Skeletal muscle satellite cell (primary cell): Measurements from ENCODE around the gene VOPP1.
A peak's percentile ranks its signal among the peaks of the same experiment; 100 is the strongest.

Source experiments
- H3K27me3 ChIP-seq: 2 replicates; pipeline ENCODE4 v1.7.0; 2013; ENCODE audit warnings: low read length; ENCODE audit not compliant: control insufficient read depth, insufficient read depth
- H3K36me3 ChIP-seq: 2 replicates; pipeline ENCODE4 v1.7.0; 2013; ENCODE audit warnings: mild to moderate bottlenecking, control low read depth, low read length; ENCODE audit not compliant: insufficient read depth
- H3K4me1 ChIP-seq: 2 replicates; pipeline ENCODE4 v1.7.0; 2013; ENCODE audit warnings: low read length; ENCODE audit not compliant: control insufficient read depth, insufficient read depth
- H3K4me2 ChIP-seq: 2 replicates; pipeline ENCODE4 v1.7.0; 2013; ENCODE audit warnings: mild to moderate bottlenecking, low read length
- H3K4me3 ChIP-seq: 2 replicates; pipeline ENCODE4 v1.7.0; 2013; ENCODE audit warnings: low read length
- H3K9ac ChIP-seq: 2 replicates; pipeline ENCODE4 v1.7.0; 2013; ENCODE audit warnings: mild to moderate bottlenecking, low read depth, low read length, moderate library complexity
- H3K9me3 ChIP-seq: replicated peaks from 2 replicates; pipeline ENCODE4 v1.7.0; 2013; ENCODE audit warnings: mild to moderate bottlenecking, control low read depth, low read length

The VOPP1 gene

DNA sequence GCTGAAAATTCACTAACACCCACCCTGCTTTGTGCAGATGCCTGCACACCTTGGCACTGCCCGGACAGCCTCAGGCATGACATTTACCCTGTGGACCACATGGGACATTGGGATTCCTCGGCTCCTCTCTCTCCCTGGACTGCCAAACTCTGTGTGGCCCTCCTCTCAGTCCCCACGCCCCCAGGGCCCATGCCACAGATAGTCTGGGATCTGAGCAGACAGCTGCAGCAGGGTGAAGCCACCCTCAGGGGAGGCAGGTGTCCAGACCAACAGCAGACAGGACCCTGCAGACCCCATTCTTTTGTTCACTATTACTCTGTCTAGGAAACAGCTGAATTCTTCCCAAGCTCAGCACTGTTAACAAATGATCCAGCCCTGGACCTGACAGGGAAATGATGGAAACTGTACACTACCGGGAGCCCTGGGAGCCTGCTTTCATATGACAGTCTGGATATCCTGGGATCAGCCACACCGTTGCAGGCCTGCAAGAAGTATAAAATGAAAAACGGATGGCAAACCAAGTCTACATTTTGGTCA, 83.4 kb downstream of the VOPP1 start:
- no peak overlapping the region for H3K4me3 ChIP-seq
- H3K4me1 ChIP-seq, result peaks cover 6% of the 10 kb centered on the region
- no peak overlapping the region for H3K4me2 ChIP-seq
- H3K27me3 ChIP-seq, result no peaks in the 10 kb centered on the region
- H3K36me3 ChIP-seq, result peaks cover 37% of the 10 kb centered on the region
- H3K9me3 ChIP-seq, result no peaks in the 10 kb centered on the region
- H3K9ac ChIP-seq, result no peak overlapping the region

DNA sequence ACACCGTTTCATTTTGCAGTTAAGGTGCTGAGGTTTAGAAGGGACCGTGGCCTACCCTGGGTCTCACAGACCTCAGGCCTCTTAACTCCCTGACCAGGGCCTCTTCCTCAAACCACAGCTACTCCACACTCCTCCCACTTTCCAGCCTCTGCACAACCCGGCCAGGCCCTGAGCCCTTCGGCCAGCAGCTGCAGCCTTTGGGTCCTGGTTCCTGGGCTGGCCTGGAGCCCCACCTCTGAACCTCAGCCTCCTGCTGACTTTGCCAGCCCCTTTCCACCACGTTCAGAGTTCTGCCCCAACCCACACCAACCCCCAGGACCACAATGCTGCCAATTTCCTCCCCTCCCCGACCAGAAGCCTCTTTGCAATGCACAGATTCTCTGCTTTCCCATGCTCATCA, 84.1 kb downstream of the VOPP1 start:
- no peaks in the 10 kb centered on the region for H3K27me3 ChIP-seq
- H3K36me3 ChIP-seq, result peaks cover 37% of the 10 kb centered on the region
- H3K4me2 ChIP-seq, result no peak overlapping the region

DNA sequence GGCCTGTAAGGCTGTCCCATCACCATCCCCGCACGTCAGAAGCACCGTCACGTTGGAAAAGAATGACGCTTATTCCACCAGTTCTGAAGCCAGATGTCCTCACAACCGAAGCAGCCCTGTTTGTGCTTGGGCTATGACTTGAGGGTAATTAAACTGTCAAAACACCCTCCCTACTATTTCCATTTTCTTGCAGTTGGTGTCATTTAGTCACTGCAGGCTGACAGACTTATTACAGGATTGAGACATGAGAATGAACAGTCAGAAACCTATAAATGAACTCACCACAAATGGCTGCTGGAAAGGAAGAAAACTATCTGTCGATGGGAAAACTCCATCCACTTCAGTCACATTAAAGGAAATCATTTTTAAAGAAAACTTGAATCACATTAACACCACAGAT, 85.3 kb downstream of the VOPP1 start:
- H3K36me3 ChIP-seq, result peaks cover 37% of the 10 kb centered on the region

More for the DNA sequence above, 84.1 kb downstream of the VOPP1 start:
- Histone ChIP-seq H3K9ac (no peak overlapping the region), H3K9me3 (no peaks in the 10 kb centered on the region), H3K4me3 (no peak overlapping the region), H3K4me1 (peaks cover 2% of the 10 kb centered on the region)

DNA sequence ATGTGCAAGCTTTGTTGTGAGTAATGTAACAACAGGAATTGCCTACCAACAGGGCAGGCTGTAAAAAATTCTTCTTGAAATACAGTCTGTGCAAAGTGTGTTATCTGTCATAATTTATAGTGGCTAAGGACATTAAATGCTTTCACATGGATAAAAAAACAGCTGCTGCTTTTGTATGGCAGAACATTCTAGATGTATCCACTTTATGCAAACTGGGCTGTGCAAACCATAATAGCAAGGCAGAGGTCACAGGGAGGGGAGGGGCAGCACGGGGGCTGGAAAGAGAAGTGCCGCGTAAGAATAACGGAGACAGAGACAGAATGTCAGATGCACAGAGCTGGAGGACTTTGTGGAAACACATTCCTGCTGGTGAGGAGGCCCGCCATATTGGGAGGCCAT, 86.1 kb downstream of the VOPP1 start:
- H3K9ac ChIP-seq, result no peak overlapping the region
- no peak overlapping the region for H3K4me3 ChIP-seq
- no peaks in the 10 kb centered on the region for H3K9me3 ChIP-seq
- H3K4me1 ChIP-seq, result no peaks in the 10 kb centered on the region
- no peaks in the 10 kb centered on the region for H3K27me3 ChIP-seq
- no peak overlapping the region for H3K4me2 ChIP-seq
- peaks cover 34% of the 10 kb centered on the region for H3K36me3 ChIP-seq

More for the DNA sequence above, 85.3 kb downstream of the VOPP1 start:
- Histone ChIP-seq H3K9me3 (no peaks in the 10 kb centered on the region), H3K9ac (no peak overlapping the region), H3K4me3 (no peak overlapping the region), H3K27me3 (no peaks in the 10 kb centered on the region), H3K4me1 (no peaks in the 10 kb centered on the region), H3K4me2 (no peak overlapping the region)

DNA sequence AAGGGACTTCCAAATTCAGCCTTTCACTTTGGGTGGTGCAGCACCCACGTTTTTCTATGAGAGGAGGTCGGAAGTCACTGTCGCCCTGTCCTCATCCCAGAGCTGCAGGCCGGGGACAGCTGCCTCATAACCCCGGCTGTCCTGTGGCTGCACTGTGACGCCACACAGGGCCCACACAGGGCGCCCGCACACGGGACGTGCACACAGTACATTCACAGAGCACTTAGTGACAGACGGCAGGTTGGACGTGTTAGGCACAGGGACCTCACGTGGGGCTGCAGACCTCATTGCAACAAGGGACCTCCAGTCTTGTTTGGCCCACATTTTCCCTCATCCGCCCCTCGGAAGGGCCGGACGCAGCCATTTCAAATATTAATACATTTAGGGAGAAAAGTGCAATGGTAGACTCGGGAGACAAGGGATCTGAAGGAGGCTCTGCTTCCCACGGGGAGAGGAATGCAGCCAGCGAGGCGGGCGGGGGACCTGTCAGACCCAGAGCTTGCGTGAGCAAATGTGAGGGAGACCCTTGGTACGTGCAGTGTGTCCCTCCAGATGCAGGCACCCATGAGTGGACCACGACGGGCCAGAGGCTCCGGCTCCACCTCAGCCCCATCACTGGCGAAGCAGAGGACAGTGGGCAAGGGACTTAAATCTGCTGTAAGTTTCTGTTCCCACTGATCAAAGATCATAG, 86.7 kb downstream of the VOPP1 start:
- no peak overlapping the region for H3K4me3 ChIP-seq
- no peaks in the 10 kb centered on the region for H3K27me3 ChIP-seq
- H3K9me3 ChIP-seq, result no peaks in the 10 kb centered on the region
- H3K4me2 ChIP-seq, result no peak overlapping the region
- H3K9ac ChIP-seq, result no peak overlapping the region
- H3K36me3 ChIP-seq, result peaks cover 30% of the 10 kb centered on the region
- H3K4me1 ChIP-seq, result no peaks in the 10 kb centered on the region

DNA sequence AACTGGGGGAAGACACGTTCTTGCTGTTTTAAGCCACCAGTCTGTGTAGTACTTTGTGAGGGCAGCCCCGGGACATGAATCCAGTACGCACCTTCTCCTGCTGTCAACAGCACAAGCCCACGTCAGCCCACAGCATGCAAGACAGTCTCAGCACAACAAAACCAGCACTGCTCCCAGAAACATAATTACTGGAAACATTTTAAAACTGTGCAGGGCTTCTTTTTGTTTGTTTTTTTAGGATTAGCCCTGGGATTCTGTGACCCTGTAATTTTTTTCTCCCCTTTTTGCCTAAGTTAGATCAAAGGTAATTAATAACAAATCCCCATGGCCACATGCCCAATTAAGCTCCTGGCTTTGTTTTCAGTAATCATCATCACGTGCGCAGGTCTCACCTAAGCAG, 87.5 kb downstream of the VOPP1 start:
- Histone ChIP-seq H3K36me3 (peaks cover 28% of the 10 kb centered on the region), H3K9me3 (no peaks in the 10 kb centered on the region), H3K4me2 (no peak overlapping the region), H3K27me3 (no peaks in the 10 kb centered on the region), H3K4me1 (no peaks in the 10 kb centered on the region), H3K4me3 (no peak overlapping the region), H3K9ac (no peak overlapping the region)

DNA sequence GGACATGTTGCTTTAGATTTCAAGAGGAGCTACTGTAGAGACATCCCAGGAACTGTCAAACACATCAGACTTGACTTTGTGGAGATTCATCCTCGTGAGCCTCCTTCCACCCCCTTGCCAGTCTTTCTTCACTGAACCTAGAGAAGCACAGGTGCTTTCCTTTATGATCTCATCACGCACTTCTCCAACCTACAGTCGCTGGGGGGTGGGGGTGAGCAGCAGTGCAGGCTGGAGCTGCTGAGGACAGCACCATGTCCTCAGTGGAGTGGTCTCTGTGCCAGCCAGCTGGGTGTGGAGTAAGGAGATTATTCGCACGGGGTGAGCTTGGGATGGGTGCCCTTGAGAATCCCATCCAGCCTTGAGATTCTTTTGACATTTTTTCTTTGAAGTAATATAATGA, 88.1 kb downstream of the VOPP1 start:
- Histone ChIP-seq H3K4me1 (no peaks in the 10 kb centered on the region), H3K9me3 (no peaks in the 10 kb centered on the region), H3K27me3 (no peaks in the 10 kb centered on the region), H3K4me3 (no peak overlapping the region), H3K36me3 (peaks cover 22% of the 10 kb centered on the region), H3K4me2 (no peak overlapping the region), H3K9ac (no peak overlapping the region)

DNA sequence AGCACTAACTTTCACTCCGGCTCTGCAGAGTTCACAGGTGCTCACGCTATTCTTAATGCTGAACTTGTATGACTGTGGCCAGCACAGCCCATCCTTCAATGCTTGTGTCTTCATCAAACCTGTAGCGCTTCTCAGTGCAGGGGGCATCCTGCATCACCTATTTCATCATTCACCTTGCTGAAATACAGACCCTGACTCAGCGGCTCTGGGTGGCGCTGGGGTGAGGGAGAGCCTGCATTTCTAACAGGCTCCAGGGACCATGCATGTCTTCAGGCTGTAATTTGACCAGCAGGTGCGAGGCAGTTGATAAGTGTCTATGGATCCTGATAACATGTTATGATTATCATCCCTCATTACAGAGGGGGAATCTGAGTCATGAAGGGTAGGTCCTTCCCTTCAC, 89.3 kb downstream of the VOPP1 start:
- peaks cover 9% of the 10 kb centered on the region for H3K4me1 ChIP-seq
- no peak overlapping the region for H3K9ac ChIP-seq
- no peak overlapping the region for H3K4me3 ChIP-seq
- no peaks in the 10 kb centered on the region for H3K9me3 ChIP-seq
- H3K36me3 ChIP-seq, result peaks cover 15% of the 10 kb centered on the region
- no peaks in the 10 kb centered on the region for H3K27me3 ChIP-seq
- H3K4me2 ChIP-seq, result no peak overlapping the region

DNA sequence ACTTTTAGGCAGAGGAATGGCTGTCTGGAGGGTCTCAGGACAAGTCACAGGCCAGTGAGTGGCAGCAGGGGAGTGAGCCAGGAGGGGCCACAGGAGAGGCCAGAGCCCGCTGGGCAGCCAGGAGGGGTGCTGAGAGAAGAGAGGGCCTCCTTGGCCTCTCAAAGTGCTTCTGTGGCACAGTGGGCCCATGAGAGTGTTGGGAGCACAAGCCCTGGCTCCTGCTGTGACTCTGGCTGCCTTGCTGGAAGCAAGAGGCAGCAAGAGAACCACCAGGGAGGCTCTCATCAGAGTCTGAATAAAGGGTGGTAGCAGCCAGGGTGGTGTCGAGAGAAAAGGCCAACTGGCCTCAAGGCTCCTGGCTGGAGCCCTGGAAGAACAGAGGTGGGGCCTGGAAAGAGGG, 91.1 kb downstream of the VOPP1 start:
- peaks cover 27% of the 10 kb centered on the region for H3K4me1 ChIP-seq
- no peaks in the 10 kb centered on the region for H3K9me3 ChIP-seq
- H3K4me3 ChIP-seq, result no peak overlapping the region
- peaks cover 14% of the 10 kb centered on the region for H3K36me3 ChIP-seq
- no peak overlapping the region for H3K4me2 ChIP-seq
- H3K27me3 ChIP-seq, result no peaks in the 10 kb centered on the region
- no peak overlapping the region for H3K9ac ChIP-seq

DNA sequence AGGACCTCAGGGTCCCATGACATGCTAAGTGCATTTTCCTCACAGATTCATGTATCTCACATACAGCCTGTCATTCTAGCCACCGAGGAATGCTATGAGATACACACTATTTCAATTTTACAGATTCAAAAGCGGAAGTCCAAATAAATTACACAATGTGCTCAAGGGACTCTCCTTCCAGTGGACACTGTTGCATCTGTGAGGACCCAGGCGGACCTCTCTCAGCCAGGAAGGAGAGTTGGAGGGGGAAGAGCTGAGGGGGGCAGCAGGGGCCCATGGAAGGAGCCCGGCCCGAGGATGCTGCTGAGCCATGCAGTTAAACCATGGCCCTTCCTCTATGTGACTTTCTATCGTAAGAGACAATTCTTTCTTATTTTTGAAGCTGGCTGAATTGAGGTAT, 93.6 kb downstream of the VOPP1 start:
- H3K9ac ChIP-seq, result peak overlapping the region; percentile 31
- peak overlapping the region; percentile 31 for H3K4me3 ChIP-seq
- peak overlapping the region; percentile 66 for H3K4me2 ChIP-seq
- no peaks in the 10 kb centered on the region for H3K27me3 ChIP-seq
- peaks cover 38% of the 10 kb centered on the region for H3K4me1 ChIP-seq
- peaks cover 7% of the 10 kb centered on the region for H3K36me3 ChIP-seq
- no peaks in the 10 kb centered on the region for H3K9me3 ChIP-seq

DNA sequence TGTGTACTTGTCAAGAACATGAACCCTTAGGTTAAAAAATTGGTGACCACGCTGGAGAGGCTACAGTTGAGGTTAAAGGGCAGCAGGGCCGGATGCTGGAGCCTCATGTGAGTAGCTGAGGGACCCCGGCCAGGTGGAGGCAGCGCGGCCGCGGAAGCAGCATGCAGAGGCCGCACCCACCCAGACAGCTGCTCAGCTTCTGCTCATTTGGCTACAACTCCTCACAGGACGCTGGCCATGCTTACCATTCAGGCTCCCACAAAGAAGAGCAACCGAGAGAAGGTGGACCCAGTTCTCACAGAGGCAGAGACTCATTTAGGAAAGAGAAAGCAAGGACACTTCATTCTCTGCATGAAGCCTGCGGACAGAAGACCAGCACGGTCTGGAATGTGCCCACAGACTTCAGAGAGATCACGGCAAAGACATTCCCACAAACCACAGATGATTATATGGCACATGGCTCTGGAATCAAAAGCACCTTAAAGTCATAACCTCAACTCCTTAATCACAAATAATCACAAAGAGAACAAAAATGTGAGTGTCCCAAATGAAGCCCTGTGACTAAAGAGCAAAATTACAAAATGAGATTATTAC, 94.4 kb downstream of the VOPP1 start:
- Histone ChIP-seq H3K4me2 (peak overlapping the region; percentile 66), H3K9me3 (no peaks in the 10 kb centered on the region), H3K4me1 (peaks cover 38% of the 10 kb centered on the region), H3K27me3 (no peaks in the 10 kb centered on the region), H3K4me3 (peak overlapping the region; percentile 39), H3K9ac (peak overlapping the region; percentile 52), H3K36me3 (peaks cover 7% of the 10 kb centered on the region)
